NCI-H748 (cell line): ENCODE data around the gene USP14.

Experiments used
- DNase-seq: peaks from one replicate; lab custom pipeline; 2025; ENCODE audit not compliant: unreplicated experiment; lab: John Stamatoyannopoulos, UW

USP14 gene

DNA sequence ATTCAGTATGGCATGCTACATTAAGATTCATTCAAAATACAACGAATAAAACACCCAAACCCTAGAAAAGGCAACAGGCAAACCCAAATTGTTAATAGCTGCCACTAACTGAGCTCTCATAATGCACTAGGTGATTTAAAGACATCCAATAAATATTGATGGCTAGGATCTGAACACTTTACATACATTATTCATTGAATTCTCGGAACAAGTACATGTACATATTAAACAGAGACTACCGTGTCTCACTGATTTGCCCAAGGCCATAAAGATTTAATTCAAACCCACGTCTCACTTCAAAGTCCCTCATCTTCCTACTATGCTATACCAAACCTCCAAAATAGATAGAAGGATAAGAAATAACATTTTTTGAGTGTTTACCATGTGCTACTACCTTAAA, 67.4 kb downstream of the USP14 start:
- no peak for DNase-seq

GRCh38 chr18:227374-227773, 69.0 kb downstream of the USP14 start:
- no peak for DNase-seq

- no peak for DNase-seq
Measured at GRCh38 chr18:227902-228301, 69.5 kb downstream of the USP14 start.

- no peak for DNase-seq
Measured at GRCh38 chr18:228586-228985, 70.2 kb downstream of the USP14 start.

- no peak for DNase-seq
Measured at GRCh38 chr18:231563-231962, 73.2 kb downstream of the USP14 start.

DNA sequence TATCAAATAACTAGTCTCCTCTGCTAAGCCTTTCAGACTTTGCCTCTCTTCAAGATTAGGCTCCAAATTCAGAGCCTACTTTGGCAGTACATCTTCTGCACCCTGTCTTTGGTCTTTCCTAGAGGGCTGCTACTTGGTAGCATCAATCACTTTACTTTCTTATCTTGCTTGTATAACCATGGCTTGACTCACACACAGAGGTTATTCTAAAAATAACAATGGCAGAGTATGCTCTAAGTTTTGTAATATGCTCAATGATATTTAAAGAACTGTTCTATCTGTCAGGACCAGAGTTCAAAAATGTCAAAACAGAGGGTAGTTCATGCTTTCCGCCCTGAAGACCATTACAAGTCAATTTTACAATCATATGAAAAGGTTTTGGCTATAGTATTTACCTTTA, 81.8 kb downstream of the USP14 start:
- no peak for DNase-seq

GRCh38 chr18:245282-245847, 87.0 kb downstream of the USP14 start:
- DNase-seq, result no peak

GRCh38 chr18:248053-248452, 89.7 kb downstream of the USP14 start:
- DNase-seq, result no peak

DNA sequence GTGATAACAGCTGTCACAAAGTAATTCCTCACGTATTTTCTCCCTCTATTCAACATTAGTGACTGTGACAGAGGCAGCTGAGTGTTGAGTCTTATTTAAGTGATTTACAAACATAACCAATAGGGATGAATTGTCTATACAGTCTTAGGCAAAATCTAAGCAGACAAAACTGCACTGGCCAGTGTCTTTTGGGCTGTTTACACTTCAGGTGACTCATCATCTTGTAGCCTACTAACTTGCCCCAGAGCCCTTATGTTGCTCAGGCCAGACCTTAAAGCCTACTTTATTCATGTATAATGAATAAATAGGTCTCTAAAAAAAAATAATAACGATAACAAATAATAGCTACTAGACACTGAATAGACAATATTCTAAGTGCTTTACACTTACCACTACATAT, 92.3 kb downstream of the USP14 start:
- no peak for DNase-seq

- DNase-seq, result no peak
Measured at GRCh38 chr18:251572-251971, 93.2 kb downstream of the USP14 start.

GRCh38 chr18:253121-253520, 94.8 kb downstream of the USP14 start:
- no peak for DNase-seq

DNA sequence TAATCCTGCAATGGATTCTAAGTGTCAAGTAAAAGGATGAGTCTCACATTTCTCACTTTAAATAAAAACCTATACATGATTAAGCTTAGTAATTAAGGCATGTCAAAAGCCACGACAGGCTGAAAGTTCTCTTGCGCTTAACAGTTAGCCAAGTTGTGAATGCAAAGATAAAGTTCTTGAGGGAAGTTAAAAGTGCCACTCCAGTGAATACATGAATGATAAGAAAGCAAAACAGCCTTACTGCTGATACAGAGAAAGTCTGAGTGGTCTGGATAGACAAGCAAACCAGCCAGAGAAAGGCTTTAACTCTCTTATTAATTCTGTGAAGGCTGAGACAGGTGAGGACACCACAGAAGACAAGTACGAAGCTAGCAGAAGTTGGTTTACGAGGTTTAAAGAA, 96.8 kb downstream of the USP14 start:
- DNase-seq, result no peak

- DNase-seq, result no peak
Measured at GRCh38 chr18:260547-260946, 102.2 kb downstream of the USP14 start.

GRCh38 chr18:261398-262073, 103.2 kb downstream of the USP14 start:
- no peak for DNase-seq
